AG09309 (cell line): ENCODE results near the gene GPR157.
"Not testable (repeated sequence)": the region's sequence is repeated elsewhere in the genome, so short reads cannot be mapped to it uniquely, and the experiment has no call there.

ENCODE experiments used
- DNase-seq: peaks from one replicate; pipeline ENCODE4 v3.0.0-alpha.2; 2010; ENCODE audit warnings: low read depth
- H3K4me3 ChIP-seq: 2 replicates; pipeline ENCODE4 v1.5.1; 2011; ENCODE audit warnings: mild to moderate bottlenecking, low read depth, low read length, moderate library complexity; ENCODE audit not compliant: control insufficient read depth
- CTCF ChIP-seq: IDR thresholded peaks from 2 replicates; pipeline ENCODE4 v1.5.1; 2011; ENCODE audit warnings: mild to moderate bottlenecking, low read depth, low read length, inconsistent platforms; ENCODE audit not compliant: insufficient read depth, control insufficient read depth; ENCODE audit errors: missing control alignments

The GPR157 gene

DNA sequence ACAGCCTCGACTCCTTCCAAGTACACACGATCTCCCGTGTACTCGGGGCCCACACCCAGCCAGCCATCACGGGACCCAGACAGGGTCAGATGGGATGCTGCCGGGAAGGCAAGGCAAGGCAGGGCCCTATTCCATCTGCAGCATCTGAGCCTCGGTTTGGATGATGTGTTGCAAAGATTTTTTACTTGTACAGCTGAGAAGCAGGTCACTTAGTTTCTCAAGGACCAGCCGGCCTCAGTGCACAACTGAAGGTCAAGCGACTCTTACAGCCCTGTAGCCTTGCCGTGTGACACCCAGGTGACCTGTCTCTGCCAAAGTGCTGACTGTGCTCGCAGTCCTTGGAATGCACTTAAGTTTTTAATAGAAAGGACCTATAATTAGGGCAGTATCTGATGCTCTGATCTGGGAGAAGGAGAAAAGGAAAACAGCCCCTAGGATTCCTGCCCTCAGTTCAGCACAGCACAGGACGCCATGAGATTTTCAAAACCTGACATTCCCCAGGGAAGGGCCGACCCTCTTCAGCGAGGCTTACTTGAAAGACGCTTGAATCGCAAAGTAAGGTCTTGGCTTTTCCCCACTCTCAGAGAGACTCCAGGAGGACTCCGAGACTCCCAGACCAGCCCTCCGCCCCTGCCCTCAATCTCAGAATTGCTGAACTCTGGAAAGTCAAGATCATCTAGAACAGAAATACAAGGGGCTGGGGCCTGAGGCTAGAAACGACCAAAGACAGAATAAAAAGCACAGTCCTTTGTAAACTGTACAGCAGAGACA, 1.3 kb downstream of the GPR157 start:
- H3K4me3 ChIP-seq: peak overlapping the region; percentile 74
- DNase-seq: no peak
- no peak for TF ChIP-seq CTCF

DNA sequence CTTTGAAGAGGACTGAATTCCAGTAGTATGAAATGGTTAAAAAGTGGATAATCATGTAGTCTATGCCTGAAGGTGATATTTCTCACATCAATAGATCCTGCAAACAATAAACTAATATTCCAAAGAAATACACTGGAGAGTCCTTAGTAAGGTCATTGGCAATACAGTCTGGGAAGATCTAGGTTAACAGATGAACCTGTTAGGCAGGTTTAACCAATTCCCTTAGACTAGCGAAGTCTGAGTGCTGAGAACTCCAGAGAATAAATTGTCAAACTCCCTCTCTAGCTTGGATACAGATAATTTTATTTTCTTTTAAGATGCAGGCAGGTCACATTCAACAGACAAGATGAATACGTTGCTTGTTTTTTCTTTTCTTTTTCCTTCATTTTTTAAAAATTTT, 2.4 kb downstream of the GPR157 start:
- DNase-seq: no peak
- no peak overlapping the region for H3K4me3 ChIP-seq
- no peak for TF ChIP-seq CTCF

GRCh38 chr1:9125847-9126246, 3.1 kb downstream of the GPR157 start:
- not testable (repeated sequence) for DNase-seq, H3K4me3 ChIP-seq

DNA sequence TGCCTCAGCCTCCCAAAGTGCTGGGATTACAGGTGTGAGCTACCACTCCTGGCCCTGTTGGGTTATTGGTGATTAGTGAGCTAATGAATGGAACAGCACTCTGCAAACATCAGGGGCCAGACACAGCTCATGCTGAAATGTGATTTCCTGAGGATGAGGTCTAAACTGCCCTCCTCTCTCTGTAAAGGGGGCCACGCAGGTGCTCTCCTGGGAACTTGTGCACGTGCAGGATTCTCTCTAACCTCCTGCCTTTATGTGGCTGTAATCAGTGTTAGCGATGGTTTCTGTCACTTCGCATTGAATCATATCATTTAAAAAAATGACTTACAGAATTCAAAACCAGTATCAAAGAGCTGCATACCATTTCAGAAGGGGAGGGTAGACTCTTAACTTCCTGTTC, 3.6 kb downstream of the GPR157 start:
- no peak for DNase-seq
- H3K4me3 ChIP-seq: no peak overlapping the region
- no peak for TF ChIP-seq CTCF

DNA sequence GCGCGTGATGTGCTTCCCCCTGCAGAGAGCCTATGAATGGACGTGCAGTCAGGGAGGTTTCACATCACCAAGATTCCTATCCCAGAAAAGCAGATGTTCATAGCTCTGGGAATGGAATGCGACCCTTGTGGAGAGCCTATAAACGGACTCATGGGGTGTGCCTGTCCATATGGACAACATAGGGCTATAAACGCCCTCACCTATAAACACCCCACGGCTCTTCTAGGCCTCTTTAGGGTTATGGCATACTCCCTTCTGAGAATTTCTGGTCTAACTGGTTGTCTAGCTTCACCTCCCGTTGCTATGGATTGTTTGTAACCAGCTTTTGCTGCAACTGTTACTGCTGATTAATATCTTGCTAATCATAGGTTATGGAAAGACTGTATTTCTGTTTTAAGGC, 4.5 kb downstream of the GPR157 start:
- DNase-seq, H3K4me3 ChIP-seq: not testable (repeated sequence)

- not testable (repeated sequence) for DNase-seq, H3K4me3 ChIP-seq
These were observed 5.2 kb downstream of the GPR157 start for GRCh38 chr1:9123665-9124064.

DNA sequence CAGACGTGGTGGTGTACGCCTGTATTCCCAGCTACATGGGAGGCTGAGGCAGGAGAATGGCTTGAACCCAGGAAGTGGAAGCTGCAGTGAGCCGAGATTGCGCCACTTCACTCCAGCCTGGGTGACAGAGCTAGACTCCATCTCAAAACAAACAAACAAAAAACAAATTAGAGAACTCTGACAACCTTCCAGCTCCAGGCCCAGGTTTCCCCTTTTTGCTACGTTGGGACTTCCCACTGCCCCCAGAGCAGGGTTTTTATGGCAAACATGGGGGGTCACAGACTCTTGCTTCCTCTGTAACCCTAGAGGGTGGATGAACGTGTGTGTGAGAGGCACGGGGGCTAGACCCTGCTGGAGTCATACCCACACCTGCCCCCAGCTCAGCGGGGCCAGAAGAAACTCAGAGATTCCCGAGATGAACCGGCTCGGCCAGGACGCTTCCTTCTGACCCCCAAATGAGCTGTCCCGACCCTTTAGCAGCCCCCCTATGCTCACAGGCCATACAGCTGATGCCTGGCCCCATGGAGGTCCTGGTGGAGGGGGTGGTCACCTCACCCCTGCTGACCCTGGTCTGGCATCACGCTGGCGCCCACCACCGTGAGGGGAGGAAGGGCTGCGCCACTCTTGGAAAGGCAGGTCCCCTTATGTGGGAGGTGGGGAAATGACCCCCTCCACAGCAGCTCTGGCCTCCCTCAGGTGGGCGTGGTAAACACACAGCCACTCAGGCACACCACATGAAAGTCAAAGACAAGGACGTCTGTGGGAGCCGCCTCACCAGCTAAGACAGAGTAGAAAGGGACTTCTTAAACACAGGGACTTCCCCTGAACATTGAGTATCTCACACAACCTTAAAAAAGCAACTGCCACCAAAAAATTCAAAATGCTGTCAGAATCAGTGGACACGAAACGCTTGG, 7.1 kb downstream of the GPR157 start:
- no peak for DNase-seq
- no peak overlapping the region for H3K4me3 ChIP-seq
- TF ChIP-seq CTCF: no peak

DNA sequence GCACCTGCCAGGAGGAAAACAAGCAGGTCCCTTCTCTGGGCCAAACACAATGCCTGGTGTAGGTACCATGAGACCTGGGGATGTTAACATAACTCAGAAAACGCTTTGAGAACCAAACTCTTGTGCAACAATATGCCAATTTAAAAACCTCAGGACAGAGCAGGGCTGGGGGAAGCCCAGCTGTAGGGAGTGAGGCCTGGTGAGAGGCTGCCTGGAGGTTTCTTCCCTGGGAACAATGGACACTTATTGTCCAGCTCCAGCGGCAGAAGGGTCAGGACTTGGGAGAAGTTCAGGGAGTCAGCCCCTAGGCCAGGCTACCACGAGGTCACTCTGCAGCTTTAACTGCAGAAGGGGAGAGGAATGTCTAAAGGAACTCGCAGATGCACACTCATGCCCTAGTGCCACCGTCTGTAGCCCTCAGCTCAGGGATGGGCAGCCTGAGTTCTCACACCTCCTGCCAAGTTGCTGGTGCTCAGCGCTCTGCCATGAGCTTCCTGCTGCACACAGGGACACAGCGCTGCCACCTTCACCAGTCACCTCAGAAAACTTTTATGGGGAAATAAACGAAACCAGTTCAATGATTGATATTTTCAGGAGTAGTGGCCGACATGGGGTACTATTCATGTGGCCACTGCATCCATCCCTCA, 8.5 kb downstream of the GPR157 start:
- H3K4me3 ChIP-seq: no peak overlapping the region
- DNase-seq: no peak
- TF ChIP-seq CTCF: no peak
